ENCODE measurements around the gene NXPH2.
"Not testable (repeated sequence)": the region's sequence is repeated elsewhere in the genome, so short reads cannot be mapped to it uniquely, and the experiment has no call there.

NXPH2 gene

GRCh38 chr2:138752197-138752956, 27.8 kb downstream of the NXPH2 start:
- DNase-seq (ENCODE audit: low spot score) = no peak

DNA sequence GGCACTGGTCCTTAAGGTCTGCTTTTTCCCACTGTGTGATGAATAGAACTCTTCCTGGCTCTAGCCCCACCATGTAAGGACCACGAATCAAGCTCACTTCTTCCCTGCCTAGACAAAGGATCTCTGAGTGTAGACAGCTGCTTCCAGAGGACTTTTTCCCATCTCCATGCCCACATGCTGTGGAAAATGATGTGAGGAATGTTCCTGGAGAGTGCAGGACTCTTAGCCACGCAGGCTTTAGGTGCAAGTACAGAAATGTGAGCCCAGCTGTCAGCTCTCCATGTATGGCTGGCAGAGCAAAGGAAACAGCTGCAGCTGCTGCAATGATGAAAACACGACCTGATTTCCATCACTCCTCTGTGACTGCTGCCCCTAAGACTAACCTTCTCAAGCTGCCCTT, 35.5 kb downstream of the NXPH2 start:
- no peak for DNase-seq (ENCODE audit: low spot score)

GRCh38 chr2:138742441-138743057, 37.6 kb downstream of the NXPH2 start:
- DNase-seq (ENCODE audit: low spot score) = no peak

- DNase-seq (ENCODE audit: low spot score) = no peak
Observed at GRCh38 chr2:138741851-138742250, 38.3 kb downstream of the NXPH2 start.

DNA sequence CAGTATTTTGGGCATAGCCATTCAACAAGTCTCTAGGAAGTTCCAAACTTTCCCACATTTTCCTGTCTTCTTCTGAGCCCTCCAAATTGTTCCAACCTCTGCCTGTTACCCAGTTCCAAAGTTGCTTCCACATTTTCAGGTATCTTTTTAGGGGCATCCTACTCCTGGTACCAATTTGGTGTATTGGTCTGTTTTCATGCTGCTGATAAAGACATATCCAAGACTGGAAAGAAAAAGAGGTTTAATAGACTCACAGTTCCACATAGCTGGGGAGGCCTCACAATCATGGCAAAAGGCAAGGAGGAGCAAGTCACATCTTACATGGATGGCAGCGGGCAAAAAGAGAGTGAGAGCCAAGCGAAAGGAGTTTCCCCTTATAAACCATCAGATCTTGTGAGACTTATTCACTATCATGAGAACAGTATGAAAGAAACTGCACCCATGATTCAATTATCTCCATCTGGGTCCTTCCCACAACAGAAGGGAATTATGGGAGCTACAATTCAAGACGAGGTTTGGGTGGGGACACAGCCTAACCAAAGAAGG, 43.1 kb downstream of the NXPH2 start:
- not testable (repeated sequence) for DNase-seq (ENCODE audit: low spot score)

- no peak for DNase-seq (ENCODE audit: low spot score)
Observed at GRCh38 chr2:138732651-138733050, 47.5 kb downstream of the NXPH2 start.

DNA sequence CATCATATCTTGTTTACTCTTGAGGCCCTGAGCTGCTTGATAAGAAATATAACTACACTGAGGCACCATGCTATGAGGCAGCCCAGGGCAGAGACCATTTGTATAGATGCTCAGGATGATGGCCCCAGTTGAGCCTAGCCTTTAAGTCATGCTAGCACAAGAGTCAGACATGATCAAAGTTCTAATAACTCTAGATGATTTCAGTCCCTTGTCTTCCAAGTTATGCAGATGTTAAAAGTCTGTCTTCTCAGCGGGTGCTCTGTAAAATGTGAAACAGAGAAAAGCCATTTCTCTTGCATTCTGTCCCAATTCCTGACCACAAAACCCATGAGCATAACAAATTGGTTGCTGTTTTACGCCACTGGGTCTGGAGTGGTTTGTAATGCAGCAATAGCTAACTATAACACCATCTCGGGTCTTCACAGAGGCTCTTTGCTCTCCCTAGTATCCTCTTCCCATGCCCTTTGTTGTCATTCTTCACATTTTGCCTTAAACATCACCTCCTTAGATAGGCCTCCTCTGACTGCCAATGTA, 49.6 kb downstream of the NXPH2 start:
- no peak for DNase-seq (ENCODE audit: low spot score)

DNA sequence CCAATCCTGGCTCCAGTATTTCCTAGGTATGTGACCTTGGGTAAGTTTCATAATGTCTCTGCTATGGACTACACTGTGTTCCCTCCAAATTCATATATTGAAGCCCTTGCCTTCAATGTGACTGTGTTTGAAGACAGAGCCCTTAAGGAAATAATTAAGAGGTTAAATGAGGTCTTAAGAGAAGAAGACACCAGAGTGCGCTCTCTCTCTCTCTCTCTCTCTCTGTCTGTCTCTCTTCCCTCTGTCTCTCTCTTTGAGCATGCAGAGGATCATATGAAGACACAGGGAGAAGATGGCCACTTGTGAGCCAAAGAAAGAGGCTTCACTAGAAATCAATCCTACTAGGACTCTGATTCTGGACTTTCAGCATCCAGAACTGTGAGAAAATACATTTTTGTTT, 52.2 kb downstream of the NXPH2 start:
- DNase-seq (ENCODE audit: low spot score) = no peak

GRCh38 chr2:138726681-138727080, 53.5 kb downstream of the NXPH2 start:
- no peak for DNase-seq (ENCODE audit: low spot score)

- DNase-seq (ENCODE audit: low spot score) = no peak
Observed at GRCh38 chr2:138724729-138725459, 55.3 kb downstream of the NXPH2 start.

DNA sequence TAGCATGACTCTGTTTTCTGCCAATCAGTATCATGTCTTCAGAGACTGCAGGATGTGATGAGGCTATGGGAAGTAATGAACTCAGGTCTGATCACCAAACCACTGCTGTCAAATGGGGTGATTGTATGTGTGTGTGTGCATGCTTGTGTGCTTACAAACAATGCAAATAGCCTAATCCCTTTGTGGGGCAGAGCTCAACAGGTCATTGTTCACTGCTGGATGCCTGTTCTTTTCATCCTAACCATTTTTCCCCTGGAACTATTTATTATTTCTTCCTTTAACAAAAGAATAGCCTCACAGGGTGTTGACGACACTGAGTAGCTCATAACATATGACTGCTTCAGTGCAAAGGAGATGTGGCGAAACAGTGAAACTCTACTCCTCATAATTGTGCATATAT, 55.9 kb downstream of the NXPH2 start:
- DNase-seq (ENCODE audit: low spot score) = no peak

GRCh38 chr2:138723196-138723987, 56.8 kb downstream of the NXPH2 start:
- DNase-seq (ENCODE audit: low spot score) = no peak

DNA sequence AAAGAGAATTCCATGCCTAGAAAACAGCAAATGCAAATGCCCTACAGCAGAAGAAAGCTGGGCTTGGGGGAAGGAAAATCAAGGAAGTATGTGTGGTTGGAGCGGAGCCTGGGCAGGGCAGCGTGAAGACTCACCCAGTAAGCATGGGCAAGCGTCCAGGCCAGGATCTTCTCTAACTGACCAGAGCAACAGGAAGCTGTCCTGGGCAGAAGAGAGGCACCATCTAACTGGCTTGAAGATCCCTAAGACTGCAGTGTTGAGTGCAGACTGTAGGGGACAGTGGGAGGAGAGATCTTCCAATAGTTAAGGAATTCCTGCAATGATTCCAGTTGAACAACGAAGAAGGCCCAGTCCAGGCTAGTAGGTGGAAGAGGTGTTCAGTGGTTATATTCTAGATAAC, 57.9 kb downstream of the NXPH2 start:
- no peak for DNase-seq (ENCODE audit: low spot score)

- no peak for DNase-seq (ENCODE audit: low spot score)
Observed at GRCh38 chr2:138720035-138720838, 60.0 kb downstream of the NXPH2 start.

DNA sequence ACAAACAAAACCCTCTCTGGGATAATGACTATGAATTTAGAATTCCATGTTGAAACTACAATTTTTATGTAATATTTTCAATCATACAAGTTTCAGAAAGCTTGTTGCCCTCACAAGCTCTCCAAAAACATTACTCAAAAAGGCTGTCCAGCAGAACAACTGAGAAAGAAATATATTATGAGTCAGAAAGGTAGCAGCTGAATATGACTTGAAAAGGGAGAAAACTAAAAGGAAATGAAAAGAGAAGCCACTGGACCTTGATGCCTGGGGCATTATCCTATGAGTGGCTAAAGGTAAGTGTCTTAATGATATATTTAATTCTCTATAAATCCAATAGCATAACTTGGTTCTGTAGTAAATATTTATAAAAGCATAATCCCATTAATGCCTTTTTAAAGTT, 61.8 kb downstream of the NXPH2 start:
- DNase-seq (ENCODE audit: low spot score) = no peak

DNA sequence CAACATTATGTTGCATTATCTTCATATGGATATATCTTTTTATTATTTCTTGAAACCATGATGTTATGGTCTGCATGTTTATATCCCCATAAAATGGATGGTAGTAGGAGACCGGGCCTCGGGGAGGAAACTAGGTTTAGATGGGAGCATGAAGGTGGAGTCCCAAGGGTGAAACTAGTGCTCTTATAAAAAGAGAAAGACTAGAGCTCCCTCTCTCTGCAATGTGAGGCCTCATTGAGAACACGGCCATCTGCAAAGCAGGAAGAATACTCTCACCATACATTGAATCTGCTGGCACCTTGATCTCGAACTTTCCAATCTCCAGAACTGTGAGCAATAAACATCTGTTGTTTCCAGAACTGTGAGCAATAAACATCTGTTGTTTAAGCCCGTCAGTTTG, 64.0 kb downstream of the NXPH2 start:
- DNase-seq (ENCODE audit: low spot score) = no peak

GRCh38 chr2:138713504-138713903, 66.7 kb downstream of the NXPH2 start:
- DNase-seq (ENCODE audit: low spot score) = no peak

- no peak for DNase-seq (ENCODE audit: low spot score)
Observed at GRCh38 chr2:138713069-138713496, 67.1 kb downstream of the NXPH2 start.

DNA sequence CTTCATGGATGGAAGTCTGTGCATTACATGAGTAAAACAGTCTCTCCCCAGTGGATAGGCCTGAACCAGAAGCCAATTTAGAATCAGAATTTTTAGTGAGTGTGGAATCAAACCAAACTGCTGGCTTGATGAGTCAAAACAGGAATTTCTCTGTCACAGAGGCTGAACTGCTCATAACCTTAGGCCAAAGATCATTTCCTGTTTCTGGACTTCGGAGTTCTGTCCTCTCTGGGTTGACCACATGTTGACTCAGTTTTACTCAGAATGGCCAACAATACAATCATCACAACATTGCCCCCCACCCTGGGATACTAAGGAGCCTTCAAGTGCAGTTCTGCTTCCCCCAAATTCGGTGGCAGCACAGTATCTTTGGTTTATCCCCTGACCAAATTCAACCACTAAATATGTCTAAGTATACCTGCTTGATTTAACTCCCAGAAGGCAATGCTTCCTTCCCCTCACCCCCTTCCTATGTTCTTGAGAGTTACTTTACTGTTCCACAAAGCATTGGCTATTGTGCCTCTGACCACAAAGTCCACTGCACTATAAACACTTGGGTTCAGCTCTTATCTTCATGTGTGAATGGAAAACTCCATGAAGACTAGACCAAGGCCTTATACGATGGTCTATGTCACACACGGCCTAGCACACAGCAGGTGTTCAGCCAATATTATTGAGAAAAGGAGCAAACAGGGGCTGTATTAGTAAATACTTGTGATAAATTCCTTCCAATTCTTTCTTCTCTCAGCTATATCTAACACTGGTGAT, 67.8 kb downstream of the NXPH2 start:
- no peak for DNase-seq (ENCODE audit: low spot score)

DNA sequence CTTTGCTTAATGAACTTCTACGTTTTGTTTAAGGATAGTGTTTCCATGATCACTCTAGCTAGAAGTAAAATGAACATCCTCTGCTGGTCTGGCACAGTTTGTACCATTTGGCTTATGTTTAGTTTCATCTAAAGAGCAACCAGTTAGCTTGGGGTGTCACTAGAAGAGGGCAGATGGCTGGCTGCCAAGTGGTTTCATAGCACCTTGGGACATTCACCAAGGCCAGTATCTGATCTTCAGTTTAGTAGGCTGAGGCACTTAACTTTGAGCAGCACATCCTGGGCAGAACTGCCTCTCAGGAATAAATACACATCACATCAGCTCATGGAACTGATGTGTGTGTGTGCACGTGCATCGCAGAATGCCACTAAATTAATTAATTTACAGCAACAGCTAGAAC, 68.4 kb downstream of the NXPH2 start:
- no peak for DNase-seq (ENCODE audit: low spot score)
